Astrocyte (in vitro differentiated cells and primary cell): Measurements from ENCODE around the gene TMEM14C.

Experiments
- EZH2 ChIP-seq: IDR thresholded peaks from 2 replicates; pipeline ENCODE4 v1.6.1; 2012; ENCODE audit warnings: mild to moderate bottlenecking, low read length, inconsistent platforms; ENCODE audit not compliant: insufficient read depth
- TF ChIP-seq, protein P1 (sequence below): IDR thresholded peaks from 2 replicates; pipeline ENCODE4 v1.5.1; 2011; ENCODE audit warnings: low read depth, mild to moderate bottlenecking, inconsistent platforms, low read length, moderate library complexity; ENCODE audit not compliant: insufficient read depth

GRCh38 chr6:10763006-10763405, 40.1 kb downstream of the TMEM14C start:
- TF ChIP-seq, protein P1, sequence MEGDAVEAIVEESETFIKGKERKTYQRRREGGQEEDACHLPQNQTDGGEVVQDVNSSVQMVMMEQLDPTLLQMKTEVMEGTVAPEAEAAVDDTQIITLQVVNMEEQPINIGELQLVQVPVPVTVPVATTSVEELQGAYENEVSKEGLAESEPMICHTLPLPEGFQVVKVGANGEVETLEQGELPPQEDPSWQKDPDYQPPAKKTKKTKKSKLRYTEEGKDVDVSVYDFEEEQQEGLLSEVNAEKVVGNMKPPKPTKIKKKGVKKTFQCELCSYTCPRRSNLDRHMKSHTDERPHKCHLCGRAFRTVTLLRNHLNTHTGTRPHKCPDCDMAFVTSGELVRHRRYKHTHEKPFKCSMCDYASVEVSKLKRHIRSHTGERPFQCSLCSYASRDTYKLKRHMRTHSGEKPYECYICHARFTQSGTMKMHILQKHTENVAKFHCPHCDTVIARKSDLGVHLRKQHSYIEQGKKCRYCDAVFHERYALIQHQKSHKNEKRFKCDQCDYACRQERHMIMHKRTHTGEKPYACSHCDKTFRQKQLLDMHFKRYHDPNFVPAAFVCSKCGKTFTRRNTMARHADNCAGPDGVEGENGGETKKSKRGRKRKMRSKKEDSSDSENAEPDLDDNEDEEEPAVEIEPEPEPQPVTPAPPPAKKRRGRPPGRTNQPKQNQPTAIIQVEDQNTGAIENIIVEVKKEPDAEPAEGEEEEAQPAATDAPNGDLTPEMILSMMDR, result no peak
- TF ChIP-seq EZH2, result no peak
